ENCODE data around the gene SLC17A2.

DNA sequence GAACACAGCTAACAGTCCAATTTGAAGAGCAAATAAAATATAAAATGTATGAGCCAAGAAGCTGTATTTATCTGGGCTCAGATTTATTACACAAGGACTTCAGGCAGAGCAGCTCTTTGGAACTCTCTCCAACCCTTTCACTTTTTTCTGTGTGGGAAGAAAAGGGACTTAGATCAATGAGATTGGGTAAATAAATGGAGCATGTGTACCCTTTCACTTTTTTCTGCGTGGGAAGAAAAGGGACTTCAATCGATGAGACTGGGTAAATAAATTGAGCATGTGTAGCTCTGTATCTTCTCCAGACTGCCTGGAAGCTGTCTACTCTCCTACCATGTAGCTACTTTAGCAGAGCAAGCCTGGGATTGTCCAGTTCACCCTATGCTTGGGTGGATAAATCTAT lies 67.1 kb downstream of the SLC17A2 start:
- TF ChIP-seq GATA2 (IDR thresholded peaks at IDR 0.05; ENCODE audit: low read depth, low read length) (no peak), GATA3 (IDR thresholded peaks at IDR 0.05; ENCODE audit: low read depth, low read length) (no peak)

All from SH-SY5Y (cell line).